ENCODE data around the gene CLCN1.

GRCh38 chr7:143368387-143368786 lies 52.5 kb downstream of the CLCN1 start:
- no peak for TF ChIP-seq POLR2A (IDR thresholded peaks at IDR 0.05; ENCODE audit: low read length)
- TF ChIP-seq CTCF (IDR thresholded peaks at IDR 0.05), result no peak
- TF ChIP-seq EP300 (IDR thresholded peaks at IDR 0.05), result no peak
- TF ChIP-seq CHD4 (IDR thresholded peaks at IDR 0.05; ENCODE audit: borderline replicate concordance), result no peak
- no peak for TF ChIP-seq REST (IDR thresholded peaks at IDR 0.05)
- TF ChIP-seq JUNB (IDR thresholded peaks at IDR 0.05), result no peak
- TF ChIP-seq FOSB (CRISPR knock-in tag; IDR thresholded peaks at IDR 0.05), result no peak
- no peak for TF ChIP-seq RCOR1 (IDR thresholded peaks at IDR 0.05; ENCODE audit: low read depth, low read length)
- TF ChIP-seq RNF2 (IDR thresholded peaks at IDR 0.05; ENCODE audit: borderline replicate concordance, low read depth), result no peak
- no peak for TF ChIP-seq RAD21 (conservative IDR thresholded peaks at IDR 0.05 in 1 of 2, IDR thresholded peaks at IDR 0.05 in 1 of 2)
- TF ChIP-seq GATA3 (IDR thresholded peaks at IDR 0.05; ENCODE audit: borderline replicate concordance), result no peak
- no peak for TF ChIP-seq PBX3 (IDR thresholded peaks at IDR 0.05)
